ENCODE results near the gene TMCO4. TPM values are rescaled to one million over a fixed set of nuclear protein-coding genes. Genes with fewer than 3 reads are reported as not detected.

TMCO4 gene
- total RNA-seq, 1 donor from 2014 or later = 10.2 TPM

DNA sequence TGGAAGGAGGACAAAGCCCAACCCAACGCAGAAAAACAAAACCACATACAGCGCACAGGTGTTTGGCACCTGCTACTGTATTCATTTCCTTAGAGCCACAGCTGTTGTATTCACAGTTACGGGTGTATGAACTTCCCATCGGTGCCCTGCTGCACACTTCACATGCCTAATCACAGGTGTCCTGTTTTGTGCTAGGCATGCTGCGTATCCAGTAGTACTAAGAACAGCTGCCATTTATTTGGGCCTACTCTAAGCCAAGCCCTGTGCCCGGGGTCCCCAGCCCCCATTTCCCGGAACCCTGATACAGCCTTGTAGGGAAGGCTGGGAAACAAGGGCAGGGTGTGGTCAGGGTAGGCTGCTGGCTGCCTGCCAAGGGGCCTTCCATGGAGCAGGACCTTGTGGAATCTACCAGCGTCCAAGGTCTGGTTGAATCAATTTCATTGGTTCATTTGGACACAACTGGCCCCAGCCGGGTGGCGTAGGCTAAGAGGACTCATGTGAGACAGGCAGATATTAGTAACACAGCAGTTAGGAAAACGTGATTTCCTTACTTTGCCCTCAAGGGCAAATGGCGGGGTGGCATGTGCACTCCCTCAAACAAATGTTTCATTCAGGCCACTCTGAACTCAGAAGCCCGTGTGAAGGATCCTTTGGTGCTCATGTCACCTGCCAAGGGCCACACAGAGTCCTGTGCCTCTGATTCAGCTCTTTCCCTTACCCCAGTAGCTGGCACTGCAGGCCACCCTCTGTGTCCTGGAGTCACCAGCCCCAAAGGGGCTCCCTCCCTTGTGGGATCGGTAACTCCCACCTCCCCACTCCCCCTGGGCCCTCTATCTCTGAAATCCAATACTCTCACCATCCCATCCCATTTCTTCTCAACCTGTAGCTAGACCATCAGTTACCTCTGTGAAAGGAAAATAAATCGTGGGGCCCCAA is 16.4 kb upstream of the TMCO4 start:
- peaks cover 7% of the 10 kb centered on the region for H3K4me1 Mint-ChIP-seq (ENCODE audit: unreplicated experiment)
- H3K27ac Mint-ChIP-seq = peak overlapping the region; percentile 32
- H3K4me3 Mint-ChIP-seq = no peak overlapping the region

DNA sequence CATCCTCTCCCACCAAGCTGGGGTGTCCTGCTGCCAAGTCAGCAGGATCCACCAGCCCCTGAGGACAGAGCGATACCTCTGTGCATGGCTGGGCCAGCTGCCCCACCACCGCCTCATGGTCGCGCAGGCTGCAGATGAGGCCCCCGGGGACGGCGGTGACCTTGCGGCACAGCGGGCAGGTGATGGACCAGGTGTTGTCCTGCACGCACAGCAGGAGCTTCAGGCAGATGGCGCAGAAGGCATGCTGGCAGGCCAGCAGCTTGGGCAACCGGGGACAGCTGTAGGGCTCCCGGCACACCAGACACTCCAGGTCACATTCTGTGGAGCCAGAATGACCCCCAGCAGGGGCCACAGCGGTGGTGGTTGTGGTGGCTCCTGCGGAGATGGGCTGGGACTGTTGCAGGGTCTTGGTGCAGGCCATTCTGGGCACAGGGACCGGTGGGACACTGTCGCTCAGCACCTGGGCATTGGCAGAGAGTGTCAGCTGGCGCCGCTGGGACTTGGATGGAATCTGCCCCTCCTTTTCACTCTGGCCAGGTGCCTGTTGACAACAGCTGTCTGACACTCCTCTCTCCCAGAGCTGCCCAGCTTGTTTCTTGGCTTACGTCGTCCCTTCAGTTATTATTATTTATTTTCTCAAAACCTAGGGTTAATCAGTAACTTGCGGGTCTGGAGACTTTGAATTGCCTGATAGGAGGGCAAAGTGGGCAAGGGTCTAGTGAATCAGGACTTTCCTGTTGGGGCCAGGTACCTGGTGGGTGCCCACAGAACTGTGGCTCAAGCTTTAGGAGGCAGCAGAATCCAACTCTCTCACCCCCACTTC is 15.2 kb upstream of the TMCO4 start, which contains the start of gene RNF186:
TSS of gene RNF186 (minus strand) at position 603 of the 823 bp plus-strand sequence. CDS start at position 421, 182 bp downstream.
- Mint-ChIP-seq H3K4me1 (ENCODE audit: unreplicated experiment) (peaks cover 7% of the 10 kb centered on the region), H3K4me3 (peak within 1 kb of the TSS; percentile 34), H3K27me3 (no peaks in the 10 kb centered on the region), H3K9me3 (peaks cover 4% of the 10 kb centered on the region), H3K36me3 (no peaks in the 10 kb centered on the region), H3K27ac (peak within 1 kb of the TSS; percentile 43)
- no peak for DNase-seq (ENCODE audit: extremely low spot score, unreplicated experiment)
- TF ChIP-seq, protein P1, sequence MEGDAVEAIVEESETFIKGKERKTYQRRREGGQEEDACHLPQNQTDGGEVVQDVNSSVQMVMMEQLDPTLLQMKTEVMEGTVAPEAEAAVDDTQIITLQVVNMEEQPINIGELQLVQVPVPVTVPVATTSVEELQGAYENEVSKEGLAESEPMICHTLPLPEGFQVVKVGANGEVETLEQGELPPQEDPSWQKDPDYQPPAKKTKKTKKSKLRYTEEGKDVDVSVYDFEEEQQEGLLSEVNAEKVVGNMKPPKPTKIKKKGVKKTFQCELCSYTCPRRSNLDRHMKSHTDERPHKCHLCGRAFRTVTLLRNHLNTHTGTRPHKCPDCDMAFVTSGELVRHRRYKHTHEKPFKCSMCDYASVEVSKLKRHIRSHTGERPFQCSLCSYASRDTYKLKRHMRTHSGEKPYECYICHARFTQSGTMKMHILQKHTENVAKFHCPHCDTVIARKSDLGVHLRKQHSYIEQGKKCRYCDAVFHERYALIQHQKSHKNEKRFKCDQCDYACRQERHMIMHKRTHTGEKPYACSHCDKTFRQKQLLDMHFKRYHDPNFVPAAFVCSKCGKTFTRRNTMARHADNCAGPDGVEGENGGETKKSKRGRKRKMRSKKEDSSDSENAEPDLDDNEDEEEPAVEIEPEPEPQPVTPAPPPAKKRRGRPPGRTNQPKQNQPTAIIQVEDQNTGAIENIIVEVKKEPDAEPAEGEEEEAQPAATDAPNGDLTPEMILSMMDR (conservative IDR thresholded peaks at IDR 0.05) = no peak

More for the DNA sequence above, 16.4 kb upstream of the TMCO4 start:
- no peak for DNase-seq (ENCODE audit: extremely low spot score, unreplicated experiment)
- no peaks in the 10 kb centered on the region for H3K9me3 Mint-ChIP-seq
- TF ChIP-seq, protein P1 (conservative IDR thresholded peaks at IDR 0.05) = no peak
- no peaks in the 10 kb centered on the region for H3K36me3 Mint-ChIP-seq
- H3K27me3 Mint-ChIP-seq = no peaks in the 10 kb centered on the region

DNA sequence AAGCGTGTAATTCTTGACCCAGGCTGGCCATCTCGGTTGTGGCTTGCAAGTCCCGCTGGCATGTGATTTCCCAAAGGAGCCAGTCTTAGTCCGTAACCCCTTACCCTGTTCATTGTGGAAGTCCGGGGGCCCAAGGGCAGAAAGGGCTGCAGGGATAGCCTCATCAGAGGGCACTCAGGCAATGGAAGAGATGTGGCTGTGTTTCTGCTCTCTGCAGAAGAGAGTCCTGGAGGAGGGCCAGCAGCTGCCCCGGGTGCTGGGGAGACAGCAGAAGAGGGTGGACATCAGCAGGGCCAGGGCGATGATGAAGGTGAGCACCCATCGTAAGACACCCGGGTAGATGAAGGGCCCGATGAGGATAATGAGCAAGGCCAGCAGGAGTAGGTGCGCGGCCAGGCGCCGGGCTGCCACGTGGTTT is 14.5 kb upstream of the TMCO4 start:
- Mint-ChIP-seq H3K4me1 (ENCODE audit: unreplicated experiment) (peaks cover 10% of the 10 kb centered on the region), H3K4me3 (peak overlapping the region; percentile 34), H3K27me3 (no peaks in the 10 kb centered on the region), H3K9me3 (peaks cover 7% of the 10 kb centered on the region), H3K27ac (peak overlapping the region; percentile 43), H3K36me3 (no peaks in the 10 kb centered on the region)
- no peak for DNase-seq (ENCODE audit: extremely low spot score, unreplicated experiment)
- TF ChIP-seq, protein P1 (conservative IDR thresholded peaks at IDR 0.05) = no peak

DNA sequence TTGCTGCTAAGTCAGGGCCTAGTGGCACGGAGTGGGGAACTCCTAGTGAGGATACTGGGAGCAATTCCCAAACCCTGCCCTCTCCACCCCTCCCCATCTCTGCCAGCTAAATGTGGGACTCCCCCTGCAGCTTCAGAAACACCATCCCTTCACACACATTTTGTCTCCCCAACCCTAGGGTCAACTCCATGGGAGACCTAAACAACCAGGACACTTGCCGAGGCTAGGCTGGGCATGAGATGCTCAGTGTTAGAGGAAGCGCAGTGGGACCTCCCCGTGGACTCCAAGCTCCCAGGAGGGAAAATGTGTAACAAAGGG is 13.9 kb upstream of the TMCO4 start:
- peak overlapping the region; percentile 28 for H3K4me3 Mint-ChIP-seq
- peaks cover 14% of the 10 kb centered on the region for H3K4me1 Mint-ChIP-seq (ENCODE audit: unreplicated experiment)

More for the DNA sequence above, 13.9 kb upstream of the TMCO4 start:
- TF ChIP-seq, protein P1 (conservative IDR thresholded peaks at IDR 0.05) = no peak
- Mint-ChIP-seq H3K27me3 (no peaks in the 10 kb centered on the region), H3K36me3 (no peaks in the 10 kb centered on the region), H3K27ac (no peak overlapping the region), H3K9me3 (peaks cover 9% of the 10 kb centered on the region)
- no peak for DNase-seq (ENCODE audit: extremely low spot score, unreplicated experiment)
